ENCODE results near the gene ISL2.

DNA sequence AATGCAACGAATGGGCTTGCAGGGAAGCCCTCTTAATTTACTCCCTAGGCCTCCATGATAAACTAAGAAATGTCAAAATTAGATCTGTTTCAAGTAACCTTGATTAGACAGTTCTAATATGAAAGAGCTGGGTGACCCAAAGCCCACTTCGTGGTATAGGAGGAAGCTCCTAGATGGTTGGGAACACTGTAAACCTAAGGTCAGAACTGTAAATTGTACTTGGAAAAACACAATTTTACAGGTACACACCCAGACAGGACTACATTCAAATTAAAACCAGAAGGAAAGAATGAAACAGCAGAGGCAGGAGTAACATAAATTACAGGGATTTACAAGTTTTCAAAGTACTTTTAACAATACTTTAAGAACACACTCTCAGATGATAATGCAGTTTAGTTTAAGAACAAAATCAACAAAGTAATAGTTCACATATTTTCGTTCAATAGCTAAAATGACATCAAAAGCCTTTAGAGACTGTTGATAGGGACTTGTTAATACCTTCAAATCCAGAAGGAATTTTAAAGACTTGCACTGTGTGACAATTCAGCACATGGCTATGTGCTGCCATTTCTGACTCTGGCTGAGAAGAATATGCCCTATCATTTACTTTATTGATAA is 18.4 kb downstream of the ISL2 start:
- TF ChIP-seq, protein P1, sequence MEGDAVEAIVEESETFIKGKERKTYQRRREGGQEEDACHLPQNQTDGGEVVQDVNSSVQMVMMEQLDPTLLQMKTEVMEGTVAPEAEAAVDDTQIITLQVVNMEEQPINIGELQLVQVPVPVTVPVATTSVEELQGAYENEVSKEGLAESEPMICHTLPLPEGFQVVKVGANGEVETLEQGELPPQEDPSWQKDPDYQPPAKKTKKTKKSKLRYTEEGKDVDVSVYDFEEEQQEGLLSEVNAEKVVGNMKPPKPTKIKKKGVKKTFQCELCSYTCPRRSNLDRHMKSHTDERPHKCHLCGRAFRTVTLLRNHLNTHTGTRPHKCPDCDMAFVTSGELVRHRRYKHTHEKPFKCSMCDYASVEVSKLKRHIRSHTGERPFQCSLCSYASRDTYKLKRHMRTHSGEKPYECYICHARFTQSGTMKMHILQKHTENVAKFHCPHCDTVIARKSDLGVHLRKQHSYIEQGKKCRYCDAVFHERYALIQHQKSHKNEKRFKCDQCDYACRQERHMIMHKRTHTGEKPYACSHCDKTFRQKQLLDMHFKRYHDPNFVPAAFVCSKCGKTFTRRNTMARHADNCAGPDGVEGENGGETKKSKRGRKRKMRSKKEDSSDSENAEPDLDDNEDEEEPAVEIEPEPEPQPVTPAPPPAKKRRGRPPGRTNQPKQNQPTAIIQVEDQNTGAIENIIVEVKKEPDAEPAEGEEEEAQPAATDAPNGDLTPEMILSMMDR (IDR thresholded peaks at IDR 0.05; ENCODE audit: insufficient read depth, low read length, poor library complexity, severe bottlenecking) = no peak
- no peak for TF ChIP-seq EZH2phosphoT487 (conservative IDR thresholded peaks at IDR 0.05; ENCODE audit: low read length)

Measured in SU-DHL-6 (cell line).